22Rv1 (cell line): Measurements from ENCODE around the gene SLC35F1.

ENCODE experiments used
- ZFX ChIP-seq: fragments of 450-650 bp; IDR thresholded peaks from 2 replicates; pipeline ENCODE4 v1.6.1; 2017; ENCODE audit warnings: antibody characterized with exemption, borderline replicate concordance
- TF ChIP-seq, protein P1 (sequence below): fragments of 450-650 bp; IDR thresholded peaks from 2 replicates; pipeline ENCODE4 v1.5.1; 2017; ENCODE audit warnings: mild to moderate bottlenecking

DNA sequence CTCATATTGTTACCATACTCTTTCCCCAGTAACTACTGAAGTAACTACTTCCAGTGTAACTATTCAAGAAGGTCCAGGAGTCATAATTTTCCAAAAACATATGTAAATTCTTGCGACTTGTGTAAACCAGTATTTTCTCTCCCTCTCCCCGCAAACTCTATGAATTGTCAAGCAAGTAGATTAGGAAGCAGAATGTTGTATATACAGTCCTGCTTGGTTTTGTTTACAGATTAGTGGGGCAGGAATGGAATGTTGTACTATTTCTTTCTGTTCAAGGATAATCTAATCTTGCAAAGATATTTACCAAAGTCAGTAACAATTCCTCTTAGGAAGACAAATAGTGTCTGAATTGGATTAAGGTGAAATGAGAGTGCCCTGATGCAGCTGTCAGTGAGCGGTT is 406.1 kb downstream of the SLC35F1 start:
- TF ChIP-seq, protein P1, sequence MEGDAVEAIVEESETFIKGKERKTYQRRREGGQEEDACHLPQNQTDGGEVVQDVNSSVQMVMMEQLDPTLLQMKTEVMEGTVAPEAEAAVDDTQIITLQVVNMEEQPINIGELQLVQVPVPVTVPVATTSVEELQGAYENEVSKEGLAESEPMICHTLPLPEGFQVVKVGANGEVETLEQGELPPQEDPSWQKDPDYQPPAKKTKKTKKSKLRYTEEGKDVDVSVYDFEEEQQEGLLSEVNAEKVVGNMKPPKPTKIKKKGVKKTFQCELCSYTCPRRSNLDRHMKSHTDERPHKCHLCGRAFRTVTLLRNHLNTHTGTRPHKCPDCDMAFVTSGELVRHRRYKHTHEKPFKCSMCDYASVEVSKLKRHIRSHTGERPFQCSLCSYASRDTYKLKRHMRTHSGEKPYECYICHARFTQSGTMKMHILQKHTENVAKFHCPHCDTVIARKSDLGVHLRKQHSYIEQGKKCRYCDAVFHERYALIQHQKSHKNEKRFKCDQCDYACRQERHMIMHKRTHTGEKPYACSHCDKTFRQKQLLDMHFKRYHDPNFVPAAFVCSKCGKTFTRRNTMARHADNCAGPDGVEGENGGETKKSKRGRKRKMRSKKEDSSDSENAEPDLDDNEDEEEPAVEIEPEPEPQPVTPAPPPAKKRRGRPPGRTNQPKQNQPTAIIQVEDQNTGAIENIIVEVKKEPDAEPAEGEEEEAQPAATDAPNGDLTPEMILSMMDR, result no peak
- no peak for TF ChIP-seq ZFX
